Activated T-helper 1 cell treated with anti-CD3 and anti-CD28 coated beads, Interleukin-2, amount 50 U/mL, for 16 hours (primary cell): ENCODE measurements around the gene SCAMP1.
"Not testable (repeated sequence)": the region's sequence is repeated elsewhere in the genome, so short reads cannot be mapped to it uniquely, and the experiment has no call there.

Source experiments
- DNase-seq, 2 donors: peaks; one replicate each; pipeline ENCODE4 v3.0.0-alpha.2; 2020; ENCODE audit warnings: low read depth in 1 of 2, low spot score in 1 of 2

The SCAMP1 gene

DNA sequence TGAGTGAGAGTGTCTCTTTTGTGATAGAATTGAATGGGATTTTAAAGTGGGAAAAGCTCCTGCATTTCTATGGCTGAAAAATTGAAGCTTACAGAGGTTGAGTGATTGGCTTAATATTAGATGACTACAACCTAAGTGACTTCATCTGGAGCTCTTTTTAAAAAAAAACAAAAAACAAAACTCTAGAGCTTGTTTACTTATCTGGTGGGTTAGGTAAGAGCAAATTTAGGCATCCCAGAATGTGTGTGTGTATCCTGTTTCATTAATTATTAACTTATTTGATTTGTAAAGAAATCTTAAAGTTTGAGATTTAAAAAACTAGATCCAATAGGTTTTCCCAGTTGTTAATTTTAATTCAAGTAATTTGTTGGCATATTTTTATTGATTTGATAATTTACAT, 60.1 kb downstream of the SCAMP1 start:
- no peak for DNase-seq

DNA sequence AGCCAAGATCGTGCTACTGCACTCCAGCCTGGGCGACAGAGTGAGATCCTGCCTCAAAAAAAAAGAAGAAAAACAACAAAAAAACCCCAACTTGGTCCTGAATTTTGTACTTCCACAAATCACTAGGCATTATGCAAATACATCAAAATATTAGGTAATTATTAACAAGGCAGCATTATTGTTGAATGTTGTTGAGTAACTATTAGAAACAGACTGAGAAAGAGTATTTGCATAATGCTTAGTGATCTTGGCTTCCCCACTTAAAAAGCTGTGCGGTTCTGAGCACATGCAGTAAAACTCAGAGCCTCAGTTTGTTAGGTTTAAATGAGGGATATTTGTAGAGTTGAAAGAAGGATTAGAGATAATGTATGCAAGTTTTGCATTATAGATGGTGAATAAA, 64.2 kb downstream of the SCAMP1 start:
- DNase-seq, result no peak

DNA sequence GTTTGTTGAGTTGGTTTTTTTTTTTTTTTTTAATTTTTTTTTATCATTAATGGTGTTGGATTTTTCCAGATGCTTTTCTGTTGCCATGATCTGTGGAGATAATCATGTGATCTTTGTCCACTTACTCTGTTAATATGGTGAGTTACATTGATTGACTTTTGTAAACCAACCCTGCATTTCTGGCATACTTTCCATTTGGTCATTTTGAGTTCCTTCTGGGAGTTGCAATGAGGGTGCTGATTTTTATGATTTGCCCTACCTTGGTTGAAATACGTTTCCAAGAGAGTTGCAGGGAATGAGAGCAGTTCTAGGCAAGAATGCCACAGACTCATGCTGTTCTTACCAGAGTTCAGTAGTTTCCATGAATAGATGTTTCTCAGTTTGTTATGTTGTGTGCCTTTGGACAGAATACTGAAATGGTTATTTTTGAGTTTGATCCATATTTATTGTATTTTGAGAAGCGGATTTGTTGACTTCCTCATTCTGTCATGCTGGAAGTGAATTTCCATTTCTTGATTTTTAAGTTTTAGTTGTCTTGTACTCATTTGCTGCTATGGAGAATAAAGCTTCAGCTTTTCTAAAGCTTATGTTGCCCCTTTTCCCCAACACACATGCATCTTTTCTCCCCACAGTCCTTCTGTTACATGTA, 69.0 kb downstream of the SCAMP1 start:
- DNase-seq, result no peak

DNA sequence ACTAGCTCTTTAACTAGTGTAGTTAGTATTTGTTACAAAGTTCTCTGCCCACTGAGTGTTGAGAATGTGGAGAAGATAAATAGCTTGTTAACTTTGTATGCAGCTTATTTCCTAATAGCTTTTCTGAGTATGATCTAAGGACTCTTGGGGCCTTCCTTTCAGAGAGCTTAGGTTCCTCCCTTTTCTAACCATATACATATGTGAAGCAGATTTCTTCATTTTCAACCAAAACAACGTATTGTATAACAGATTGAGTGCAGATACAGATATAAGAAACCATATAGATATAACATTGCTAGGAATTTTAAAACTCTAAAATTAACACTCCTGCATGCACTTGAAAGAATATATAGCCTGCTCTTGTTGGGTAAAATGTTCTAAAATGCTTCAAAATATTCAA, 70.4 kb downstream of the SCAMP1 start:
- DNase-seq, result no peak

DNA sequence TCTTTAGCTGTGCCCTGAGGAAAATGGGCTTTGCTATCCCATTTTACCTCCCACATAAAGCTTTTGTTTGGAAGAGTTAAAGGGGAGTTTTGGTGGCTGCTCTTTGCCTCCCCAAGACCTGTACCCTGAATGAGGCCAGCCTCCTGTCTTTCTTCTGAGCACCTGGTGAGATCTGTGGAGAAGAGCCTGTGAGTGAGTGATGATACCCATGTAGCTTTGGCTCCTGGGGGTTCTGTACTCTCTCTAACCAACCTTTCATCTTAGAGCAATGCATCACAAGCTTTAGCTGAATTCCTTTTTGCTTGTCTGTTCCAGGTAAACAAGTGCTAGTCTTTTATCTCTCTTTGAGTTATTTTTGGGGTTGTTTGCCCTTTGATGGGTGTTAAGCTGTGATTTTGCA, 73.6 kb downstream of the SCAMP1 start:
- no peak for DNase-seq

DNA sequence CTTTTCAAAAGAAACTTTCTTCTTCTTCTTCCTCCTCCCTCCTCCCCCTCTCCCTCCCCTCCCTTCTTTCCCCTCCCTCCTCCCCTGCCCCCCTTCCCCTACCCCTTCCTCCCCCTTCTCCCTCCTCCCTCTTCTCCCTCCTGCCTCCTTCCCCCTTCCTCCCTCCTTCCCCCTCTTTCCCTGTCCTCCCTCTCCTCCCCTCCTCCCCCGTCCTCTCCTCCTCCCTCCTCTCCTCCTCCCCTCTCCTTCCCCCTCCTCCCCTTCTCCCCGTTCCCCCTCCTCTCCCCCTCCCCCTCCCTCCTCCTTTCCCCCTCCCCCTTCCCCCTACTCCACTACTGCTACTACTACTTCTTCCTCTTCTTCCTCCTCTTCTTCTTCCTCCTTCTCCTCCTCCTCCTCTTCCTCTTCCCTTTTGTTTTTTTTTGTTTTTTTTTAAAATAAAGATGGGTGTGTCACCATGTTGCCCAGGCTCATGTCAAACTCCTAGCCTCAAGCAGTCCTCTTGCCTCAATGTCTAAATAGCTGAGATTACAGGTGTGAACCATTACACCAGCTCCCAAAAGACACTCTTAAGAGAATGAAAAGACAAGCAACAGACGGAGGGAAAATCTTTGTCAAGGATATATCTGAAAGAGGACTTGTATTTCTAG, 87.5 kb downstream of the SCAMP1 start:
- no peak for DNase-seq

DNA sequence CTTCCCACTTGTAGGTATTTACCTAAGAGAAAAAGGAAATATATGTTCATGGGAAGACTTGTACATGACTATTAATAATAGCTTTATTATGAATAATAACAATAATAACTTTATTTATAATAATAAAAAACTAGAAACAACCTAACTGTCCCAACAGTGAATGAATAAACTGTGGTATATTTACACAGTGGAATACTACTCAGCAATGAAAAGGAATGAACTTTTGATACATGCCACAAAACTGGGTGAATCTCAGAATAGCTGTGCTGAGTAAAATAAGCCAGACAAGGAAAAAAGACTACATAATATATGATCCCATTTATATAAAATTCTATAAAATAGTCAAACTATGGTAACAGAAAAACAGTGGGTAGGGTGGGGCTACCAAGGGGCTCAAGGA, 88.7 kb downstream of the SCAMP1 start:
- no peak for DNase-seq

DNA sequence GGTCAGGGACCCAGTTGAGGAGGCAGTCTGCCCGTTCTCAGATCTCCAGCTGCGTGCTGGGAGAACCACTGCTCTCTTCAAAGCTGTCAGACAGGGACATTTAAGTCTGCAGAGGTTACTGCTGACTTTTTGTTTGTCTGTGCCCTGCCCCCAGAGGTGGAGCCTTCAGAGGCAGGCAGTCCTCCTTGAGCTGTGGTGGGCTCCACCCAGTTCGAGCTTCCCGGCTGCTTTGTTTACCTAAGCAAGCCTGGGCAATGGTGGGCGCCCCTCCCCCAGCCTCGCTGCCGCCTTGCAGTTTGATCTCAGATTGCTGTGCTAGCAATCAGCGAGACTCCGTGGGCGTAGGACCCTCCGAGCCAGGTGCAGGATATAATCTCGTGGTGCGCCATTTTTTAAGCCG, 97.1 kb downstream of the SCAMP1 start:
- not testable (repeated sequence) for DNase-seq

DNA sequence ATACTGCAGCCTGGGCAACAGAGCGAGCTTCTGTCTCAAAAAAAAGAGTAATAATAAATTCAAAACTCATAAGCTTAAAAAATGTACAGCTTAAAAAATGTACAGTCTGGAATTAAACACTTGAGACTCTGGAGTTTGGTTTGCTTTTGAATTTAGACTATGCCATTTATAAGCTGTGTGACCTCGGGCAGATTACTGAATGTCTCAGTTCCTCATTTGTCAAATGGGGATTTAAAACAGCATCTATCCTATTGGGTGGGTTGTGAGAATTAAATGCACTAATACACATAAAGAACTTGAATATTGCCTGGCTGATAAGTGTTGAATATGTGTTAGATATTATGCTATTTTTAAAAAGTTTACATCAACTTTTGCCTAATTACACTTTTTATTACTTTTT, 98.4 kb downstream of the SCAMP1 start:
- no peak for DNase-seq

DNA sequence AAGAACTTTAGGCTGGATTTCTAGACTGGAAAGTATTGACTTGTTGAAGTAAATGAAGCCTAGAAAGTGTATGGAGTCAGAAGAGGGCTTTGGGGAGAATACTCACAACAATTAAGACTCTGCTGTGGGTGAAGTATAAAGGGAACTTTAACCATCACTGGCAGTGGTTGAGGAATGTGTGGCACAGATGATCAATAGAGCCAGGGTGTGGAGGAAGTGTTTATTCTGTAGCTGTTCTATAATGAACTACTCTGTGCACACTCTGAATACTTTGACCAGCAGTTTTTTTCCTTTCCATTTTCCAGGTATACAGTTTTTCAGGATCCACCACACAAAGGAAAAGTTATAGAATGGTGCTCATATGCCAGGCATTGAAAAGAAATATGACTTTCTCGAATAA, 106.7 kb downstream of the SCAMP1 start:
- DNase-seq, result no peak

DNA sequence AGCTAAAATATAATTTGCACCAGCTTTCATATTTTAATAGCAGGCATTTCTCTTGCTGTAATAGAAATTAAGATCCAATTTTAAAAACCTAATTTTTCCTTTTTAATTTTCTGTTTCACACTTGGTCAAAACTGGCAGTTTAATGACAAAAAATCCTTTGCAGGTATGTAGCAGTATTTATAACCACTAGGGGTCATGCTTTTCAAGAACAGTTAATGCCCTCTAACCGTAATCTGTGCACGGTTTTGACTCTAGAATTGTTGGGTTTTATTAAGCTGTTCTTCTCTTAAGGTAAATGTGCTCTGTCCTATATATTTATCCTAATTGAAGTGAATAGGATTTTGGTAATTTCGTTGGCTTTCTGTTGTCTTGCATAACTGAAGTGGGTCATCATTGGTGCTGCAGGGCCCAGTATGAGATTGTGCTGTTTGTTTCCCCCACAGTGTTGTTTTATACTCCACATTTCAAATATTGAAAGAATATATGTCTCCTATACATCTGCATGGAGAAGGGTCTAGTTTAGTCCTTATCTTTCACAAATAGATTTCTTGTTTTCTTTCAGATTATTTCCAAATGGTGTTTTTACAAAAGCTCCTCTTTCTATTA, 107.4 kb downstream of the SCAMP1 start:
- no peak for DNase-seq

DNA sequence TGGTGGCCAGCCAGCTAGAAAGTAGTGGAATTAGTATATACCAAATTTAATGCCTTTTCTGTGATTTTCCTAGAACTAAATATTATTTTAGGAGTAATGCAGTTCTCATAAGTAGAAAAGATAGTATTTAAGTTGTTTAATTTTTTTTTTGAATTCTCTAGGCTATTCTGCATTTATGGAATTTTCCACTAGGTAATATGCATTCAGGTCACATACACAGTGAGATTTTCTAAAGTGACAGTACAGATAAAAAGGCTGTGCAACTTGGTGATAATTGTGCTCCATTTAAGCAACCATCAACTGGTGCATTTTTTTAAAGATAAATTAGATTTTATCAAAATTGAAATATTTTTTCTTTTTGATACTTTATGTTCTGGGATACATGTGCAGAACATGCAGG, 111.5 kb downstream of the SCAMP1 start:
- DNase-seq, result no peak

DNA sequence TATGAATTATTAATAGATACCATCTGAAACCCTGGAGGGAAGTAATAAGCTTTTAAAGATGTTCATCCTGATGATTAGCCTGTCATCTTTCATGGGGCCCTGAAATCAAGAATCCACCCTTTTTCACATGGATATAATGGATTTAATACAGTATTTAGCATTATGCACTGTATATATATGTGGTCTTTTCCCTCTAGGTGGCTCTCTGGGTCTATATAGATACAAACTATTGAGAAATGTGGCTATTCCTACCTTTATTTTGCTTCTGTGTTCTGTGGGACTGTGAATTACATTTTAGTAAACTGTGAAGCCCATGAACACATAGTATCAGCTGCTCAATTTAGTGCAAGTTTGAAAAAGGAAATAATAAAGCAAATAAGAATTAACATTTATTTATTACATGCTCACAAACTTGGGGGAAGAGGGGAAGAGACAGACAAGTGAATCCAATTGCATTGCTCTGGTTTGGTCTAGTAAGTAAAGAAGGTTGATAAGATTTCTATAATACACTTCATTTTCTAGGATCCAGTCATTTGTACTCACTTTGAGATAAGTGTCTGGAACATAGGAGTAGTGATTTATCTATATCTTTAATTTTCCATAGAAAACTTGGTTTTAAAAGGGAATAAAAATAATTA, 112.2 kb downstream of the SCAMP1 start:
- DNase-seq, result no peak

DNA sequence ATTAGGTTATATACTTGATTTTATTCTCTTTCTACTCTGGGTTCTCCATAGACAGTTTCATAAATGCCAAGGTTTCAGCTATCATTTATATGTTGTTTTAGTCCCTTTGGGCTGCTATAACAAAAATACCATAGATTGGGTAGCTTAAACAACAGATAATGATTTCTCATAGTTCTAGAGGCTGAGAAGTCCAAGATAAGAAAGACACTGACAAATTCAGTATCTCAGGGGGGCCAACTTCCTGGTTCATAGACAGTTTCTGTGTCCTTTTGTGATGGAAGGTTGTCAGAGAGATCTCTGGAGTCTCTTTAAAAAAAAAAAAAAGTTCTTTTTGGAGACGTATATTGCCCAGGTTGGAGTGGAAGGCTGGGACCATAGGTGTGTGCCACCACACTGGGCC, 113.3 kb downstream of the SCAMP1 start:
- no peak for DNase-seq

DNA sequence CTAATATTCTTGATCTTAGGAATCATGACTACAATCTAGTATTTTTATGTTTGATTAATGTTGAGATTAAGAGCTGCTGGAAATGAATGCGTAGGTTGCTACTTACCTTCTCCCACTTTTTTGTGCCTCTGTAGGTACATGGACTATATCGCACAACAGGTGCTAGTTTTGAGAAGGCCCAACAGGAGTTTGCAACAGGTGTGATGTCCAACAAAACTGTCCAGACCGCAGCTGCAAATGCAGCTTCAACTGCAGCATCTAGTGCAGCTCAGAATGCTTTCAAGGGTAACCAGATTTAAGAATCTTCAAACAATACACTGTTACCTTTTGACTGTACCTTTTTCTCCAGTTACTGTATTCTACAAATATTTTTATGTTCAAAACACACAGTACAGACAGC, 115.0 kb downstream of the SCAMP1 start:
- DNase-seq, result no peak

DNA sequence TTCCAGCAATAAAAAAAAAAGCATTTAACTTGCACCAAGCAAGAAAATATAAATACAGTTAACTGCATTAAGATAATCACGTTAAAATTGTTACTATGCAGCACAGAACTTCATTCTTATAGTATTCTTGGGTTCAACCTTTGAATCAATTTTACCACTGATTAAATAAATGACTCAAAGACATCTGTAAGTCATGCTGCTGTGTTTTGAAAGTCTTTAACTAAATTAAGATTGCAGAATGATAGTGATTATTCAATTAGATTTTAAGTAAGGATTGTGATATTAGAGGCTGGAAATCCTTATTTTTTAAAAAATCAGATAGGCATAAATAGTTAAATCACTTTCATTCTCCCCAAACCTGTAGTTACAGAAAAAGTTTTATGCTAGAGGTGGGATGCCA, 116.4 kb downstream of the SCAMP1 start:
- no peak for DNase-seq

DNA sequence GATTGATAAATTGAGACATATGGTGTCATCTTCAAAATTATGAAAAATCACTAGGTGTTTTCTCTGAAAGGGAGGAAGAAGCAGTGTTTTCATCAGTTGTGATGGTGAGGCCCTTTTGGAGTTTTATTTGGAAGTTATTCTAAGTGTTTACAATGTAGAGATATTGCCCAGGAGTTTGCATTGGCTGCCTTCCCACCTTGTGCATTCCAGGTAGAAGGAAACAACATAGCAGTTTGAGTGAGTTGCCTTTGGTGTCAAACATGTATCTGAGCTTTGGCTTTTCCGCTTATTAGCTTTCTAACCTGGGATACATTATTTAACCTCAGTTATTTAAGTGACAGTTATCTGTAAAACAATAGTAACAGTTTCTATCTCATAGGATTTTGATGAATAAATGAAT, 122.5 kb downstream of the SCAMP1 start:
- DNase-seq, result no peak

DNA sequence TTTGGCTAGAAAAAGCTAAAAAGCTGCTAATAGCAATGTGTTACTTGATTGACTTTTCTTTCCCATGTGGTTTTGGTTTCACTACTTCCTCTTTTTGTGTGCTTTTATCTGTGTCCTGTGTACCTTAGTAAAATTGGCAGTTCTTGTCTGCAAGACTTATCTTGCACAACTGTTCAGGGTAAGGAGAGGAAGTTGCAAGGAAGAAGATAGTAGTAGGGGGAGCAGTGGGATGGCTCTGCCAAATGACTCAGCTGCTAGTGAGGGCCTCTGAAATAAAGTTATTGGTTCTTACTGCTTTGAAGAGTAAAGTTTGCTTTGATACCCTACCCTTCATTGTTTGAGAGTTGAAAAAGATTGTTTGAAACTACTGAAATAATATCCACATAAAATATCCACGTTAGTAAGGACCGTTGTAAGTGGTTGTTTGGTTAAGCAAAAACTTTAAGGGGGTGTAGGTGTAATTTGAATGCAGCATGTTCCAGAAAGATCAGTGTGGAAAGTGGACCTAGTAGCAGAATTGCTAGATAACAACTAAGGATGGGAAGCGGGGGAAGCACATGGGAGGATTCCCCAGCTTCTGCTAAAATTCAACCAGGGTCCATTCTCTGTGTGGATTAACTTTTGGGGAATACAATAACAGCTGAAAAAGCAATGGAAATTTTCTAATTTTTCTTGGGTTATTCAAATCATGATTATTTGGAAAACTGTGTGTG, 123.5 kb downstream of the SCAMP1 start:
- DNase-seq, result no peak

DNA sequence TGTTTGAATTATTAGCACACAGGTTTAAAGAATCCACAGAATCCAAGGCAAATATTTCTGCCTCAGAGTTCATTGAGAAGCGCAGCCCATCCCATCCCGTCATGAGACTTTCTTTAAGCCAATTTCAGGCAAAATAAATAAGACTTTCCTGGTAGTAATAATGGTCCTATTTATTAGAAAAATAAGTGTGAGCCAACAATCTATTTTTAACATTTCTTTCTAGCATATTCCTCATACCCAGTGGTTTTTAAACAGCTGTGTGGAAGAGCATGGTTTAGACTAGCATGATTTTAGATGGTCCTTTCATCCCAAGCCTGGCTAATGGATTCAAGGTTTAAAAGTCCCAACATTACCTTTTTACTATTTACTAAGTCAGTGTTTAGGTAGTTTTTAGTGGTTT, 125.8 kb downstream of the SCAMP1 start:
- no peak for DNase-seq

DNA sequence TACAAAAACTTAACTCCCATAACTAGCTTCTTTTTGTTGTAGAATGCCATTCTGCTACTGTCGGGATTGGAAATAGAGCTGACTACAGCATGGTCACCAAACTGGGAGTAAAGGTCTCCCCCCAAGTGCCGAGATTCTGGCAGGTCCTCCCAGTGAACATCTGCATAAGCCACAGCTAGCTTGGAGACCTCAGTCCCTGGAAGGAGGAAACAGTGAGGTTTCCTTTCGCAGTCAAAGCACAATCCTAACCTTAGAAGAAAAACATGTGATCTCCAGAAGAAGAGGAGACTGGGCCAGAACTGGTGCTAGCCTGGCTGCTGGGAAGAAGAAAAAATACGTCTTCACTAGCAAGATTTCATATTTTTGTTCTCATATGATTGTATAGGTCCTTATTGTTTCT, 127.4 kb downstream of the SCAMP1 start:
- no peak for DNase-seq

DNA sequence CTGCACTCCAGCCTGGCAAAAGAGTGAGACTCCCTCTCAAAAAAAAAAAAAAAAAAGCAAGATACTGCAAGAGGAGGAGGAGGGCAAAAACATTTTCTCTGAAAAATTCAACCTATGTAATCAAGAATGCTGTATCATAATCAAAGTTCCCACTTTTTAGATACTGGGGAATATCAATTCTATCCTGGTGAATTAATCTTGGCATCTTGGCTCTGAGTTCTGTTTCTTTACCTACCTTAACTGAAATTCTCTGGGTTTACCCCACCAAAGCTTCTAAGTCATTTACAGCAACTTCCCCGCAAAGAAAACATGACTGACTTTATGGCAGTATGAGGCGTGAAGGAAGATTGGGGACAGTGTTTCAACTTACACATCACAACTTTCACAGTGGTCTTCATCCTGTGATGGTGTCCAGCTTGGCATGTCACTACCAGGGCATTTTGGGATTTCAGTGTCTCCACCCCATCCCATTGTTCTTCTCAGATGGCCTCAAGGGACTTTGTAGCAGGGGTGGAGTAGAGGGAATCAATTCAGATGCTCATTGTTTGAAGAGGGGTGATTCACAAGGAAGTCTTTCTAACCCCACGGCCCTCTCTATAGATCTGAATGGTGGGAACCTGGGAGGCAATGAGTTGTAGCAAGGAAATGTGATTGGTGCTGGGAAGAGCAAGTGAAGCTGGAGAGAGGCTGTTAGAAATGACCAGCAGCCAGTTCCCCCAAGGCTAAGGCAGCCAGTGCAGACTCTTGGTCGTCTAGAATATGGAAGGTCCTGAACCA, 130.5 kb downstream of the SCAMP1 start:
- DNase-seq, result no peak
